Ovary (tissue), 9 donors: ENCODE measurements around the gene PLEKHO2. TPM values are rescaled to one million over a fixed set of nuclear protein-coding genes. Genes with fewer than 3 reads are reported as not detected.

ENCODE experiments used
- DNase-seq, 5 donors: peaks; one replicate each; pipeline ENCODE4 v3.0.0-alpha.2; 2019 to 2020
- H3K27ac ChIP-seq, 2 donors: fragments of 200-600 bp; one replicate each; pipeline versions ENCODE4 v1.5.1 to v1.8.0; 2019 to 2022
- H3K27me3 ChIP-seq: fragments of 200-600 bp; one replicate; pipeline ENCODE4 v1.8.0; 2022
- H3K36me3 ChIP-seq: fragments of 200-600 bp; sonication (generic); one replicate; pipeline ENCODE4 v1.5.1; 2019
- H3K4me1 ChIP-seq: one replicate; pipeline ENCODE4 v1.8.1; 2013; ENCODE audit warnings: mild to moderate bottlenecking, moderate library complexity; ENCODE audit not compliant: insufficient read depth
- H3K4me3 ChIP-seq: fragments of 200-600 bp; sonication (generic); one replicate; pipeline ENCODE4 v1.5.1; 2017
- H3K9me3 ChIP-seq, 2 donors: fragments of 200-600 bp in 1 of 2; sonication (generic) in 1 of 2; one replicate each; pipeline versions ENCODE4 v1.5.1 to v1.8.1; 2013 to 2019; ENCODE audit warnings: mild to moderate bottlenecking in 1 of 2, moderate library complexity in 1 of 2
- CTCF ChIP-seq, 3 donors: fragments of 450-650 bp in 2 of 3; fragments of 200-600 bp in 1 of 3; IDR thresholded peaks; one replicate each; pipeline versions ENCODE4 v1.5.1 to v1.8.0; 2016 to 2022; ENCODE audit warnings: antibody characterized with exemption in 3 of 3, mild to moderate bottlenecking in 1 of 3
- EP300 ChIP-seq: sonication (generic); formaldehyde crosslinking; IDR thresholded peaks from one replicate; pipeline ENCODE4 v1.6.1; 2017; ENCODE audit warnings: antibody characterized with exemption
- POLR2A ChIP-seq: fragments of 450-650 bp; IDR thresholded peaks from one replicate; pipeline ENCODE4 v1.6.1; 2017; ENCODE audit warnings: antibody characterized with exemption, mild to moderate bottlenecking, moderate library complexity
- WGBS, 3 donors: extraction: QIAGEN DNeasy Blood & Tissue Kit in 1 of 3; methylation state at CpG; one replicate each; pipeline versions ENCODE4 v1.1.5 to v1.1.7; 2013 to 2017; 5-methylcytosine and 5-hydroxymethylcytosine counted together
- intact Hi-C, 4 donors: fragments of 100-400 bp; cut with DNase I; formaldehyde crosslinking; loops; one replicate each; pipeline versions ENCODE4 v1.11.0 to v1.15.1; 2022 to 2023
- polyA plus RNA-seq, 2 donors: library from polyadenylated mRNA; stranded (reverse); fragments of 200-250 nt in 1 of 2; fragments of 350-450 nt in 1 of 2; fragmentation: Illumina TruSeq in 1 of 2; extraction: RNeasy Lipid Tissue Mini Kit (QIAGEN cat#74804) in 1 of 2; gene quantifications; one replicate each; pipeline ENCODE4 v1.2.3, GENCODE V29; 2013 to 2014
- total RNA-seq, 7 donors: library from RNA; depleted of rRNA in 2 of 7; stranded (reverse); fragments of >200 nt in 2 of 7; fragmentation: NEBNext Ultra II Directional in 3 of 7; extraction: Animal tissue kit (Norgen Biotek cat#: 25700) in 3 of 7; gene quantifications; one replicate each; pipeline versions ENCODE4 v1.1.0 to v1.2.4, GENCODE V29; 2016 to 2023
- donor health status: DM: no; HTN: no; CAD: no; lungs with moderate emphysema.
- donor health status: DM: no; HTN: no; CAD: no.
- donor health status: Bipolar disorder and iron deficiency.
- donor health status: DM: yes; HTN: yes; CAD: no.
- donor health status: DM: no; HTN: no; CAD: no.
- donor health status: DM: yes; HTN: yes; CAD: no.

Gene PLEKHO2
- total and polyA plus RNA-seq, 9 donors: 12.6 to 42.7 (median 27.5) TPM

GRCh38 chr15:64858021-64858575 lies 16.4 kb downstream of the PLEKHO2 start:
- intact Hi-C loops: no loop called here
- TF ChIP-seq EP300: no peak
- TF ChIP-seq POLR2A: no peak
- TF ChIP-seq CTCF (IDR thresholded peaks at IDR 0.05): no peak
- H3K27ac ChIP-seq: peak overlapping the region; percentile 5 to 54
- H3K36me3 ChIP-seq: no peaks in the 10 kb centered on the region
- no peaks in the 10 kb centered on the region for H3K27me3 ChIP-seq
- WGBS, 3 donors: 43 to 57% (median 43%) methylated on average over 6 of the region's 6 CpGs
- no peak for DNase-seq
- H3K4me1 ChIP-seq: peaks cover 27% of the 10 kb centered on the region
- H3K4me3 ChIP-seq: no peak overlapping the region
- no peaks in the 10 kb centered on the region for H3K9me3 ChIP-seq

DNA sequence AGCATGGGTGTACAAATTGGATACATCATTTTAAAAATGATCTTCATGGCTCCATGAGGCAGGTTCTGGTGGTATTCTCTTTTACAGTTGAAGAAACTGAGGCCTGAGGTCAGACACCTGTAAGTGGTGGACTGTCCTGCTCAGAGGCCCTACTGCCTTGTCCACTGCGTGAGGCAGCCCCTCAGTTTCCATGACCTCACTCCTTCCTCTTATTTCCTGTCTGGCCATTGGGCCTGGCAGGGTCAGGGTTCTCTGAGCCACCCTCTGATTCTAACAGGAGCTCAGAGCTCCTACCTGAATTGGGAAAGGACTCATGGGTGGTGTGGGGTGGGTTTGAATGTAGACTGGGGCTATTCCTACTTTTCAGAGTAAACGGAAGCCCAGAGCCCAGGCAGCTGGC lies 17.5 kb downstream of the PLEKHO2 start:
- Histone ChIP-seq H3K9me3 (no peaks in the 10 kb centered on the region), H3K36me3 (no peaks in the 10 kb centered on the region), H3K27me3 (no peaks in the 10 kb centered on the region), H3K27ac (no peak overlapping the region), H3K4me3 (no peak overlapping the region), H3K4me1 (peaks cover 26% of the 10 kb centered on the region)
- no peak for DNase-seq
- intact Hi-C loops: no loop called here
- 83 to 88% (median 88%) methylated on average over 2 of the region's 2 CpGs for WGBS, 3 donors
- TF ChIP-seq EP300 (no peak), POLR2A (no peak), CTCF (IDR thresholded peaks at IDR 0.05) (no peak)

DNA sequence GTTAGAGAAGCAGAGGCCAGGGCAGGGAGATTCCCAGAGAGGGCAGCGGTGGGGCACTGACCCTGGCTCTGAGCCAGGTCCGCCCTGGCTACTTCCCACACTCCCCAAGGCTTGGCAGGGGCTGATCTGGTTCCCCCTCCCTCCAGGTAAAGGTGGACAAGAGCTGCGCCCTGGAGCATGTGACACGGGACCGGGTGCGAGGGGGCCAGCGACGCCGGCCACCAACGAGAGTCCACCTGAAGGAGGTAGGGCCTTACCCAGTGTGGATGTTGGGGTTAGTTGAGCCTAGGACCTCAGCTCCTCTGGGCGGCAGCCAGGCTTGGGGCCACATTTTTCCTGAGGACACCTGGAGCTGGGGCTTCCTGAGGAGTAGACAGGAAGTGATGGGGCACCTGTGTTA lies 19.6 kb downstream of the PLEKHO2 start:
- no peak overlapping the region for H3K27ac ChIP-seq
- intact Hi-C loops: no loop called here
- WGBS, 3 donors: 90 to 95% (median 91%) methylated on average over 11 of the region's 11 CpGs
- no peaks in the 10 kb centered on the region for H3K36me3 ChIP-seq
- no peak for DNase-seq
- H3K27me3 ChIP-seq: no peaks in the 10 kb centered on the region
- no peak overlapping the region for H3K4me3 ChIP-seq
- H3K4me1 ChIP-seq: peaks cover 33% of the 10 kb centered on the region
- TF ChIP-seq POLR2A: no peak
- TF ChIP-seq EP300: no peak
- TF ChIP-seq CTCF (IDR thresholded peaks at IDR 0.05): no peak
- no peaks in the 10 kb centered on the region for H3K9me3 ChIP-seq

DNA sequence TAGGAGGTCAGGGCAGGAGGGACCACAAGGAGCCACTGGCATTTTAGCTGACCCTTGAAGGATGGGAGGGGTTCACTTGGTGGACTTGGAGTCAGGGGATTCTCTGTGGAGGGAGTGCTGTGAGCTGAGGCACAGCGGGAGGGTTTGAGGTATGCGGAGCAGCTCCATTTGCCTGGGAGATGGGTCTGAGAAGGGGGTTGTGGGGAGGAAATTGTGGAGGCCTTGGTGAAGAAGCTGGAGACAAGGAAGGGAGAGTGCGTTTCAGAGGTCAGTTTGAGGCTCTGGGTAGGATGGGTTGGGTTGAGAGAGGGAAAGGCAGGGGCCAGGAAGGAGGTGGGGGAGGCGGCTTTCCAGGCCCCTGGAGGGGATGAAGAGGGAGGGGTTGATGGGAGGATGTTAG lies 20.2 kb downstream of the PLEKHO2 start:
- WGBS, 3 donors: 86 to 87% (median 86%) methylated on average over 4 of the region's 4 CpGs

More for the DNA sequence above, 20.2 kb downstream of the PLEKHO2 start:
- no peak for DNase-seq
- intact Hi-C loops: no loop called here
- no peaks in the 10 kb centered on the region for H3K9me3 ChIP-seq
- no peak overlapping the region for H3K4me3 ChIP-seq
- no peak overlapping the region for H3K27ac ChIP-seq
- no peak for TF ChIP-seq POLR2A
- no peak for TF ChIP-seq EP300
- no peak for TF ChIP-seq CTCF (IDR thresholded peaks at IDR 0.05)
- H3K4me1 ChIP-seq: peaks cover 31% of the 10 kb centered on the region
- H3K27me3 ChIP-seq: no peaks in the 10 kb centered on the region
- H3K36me3 ChIP-seq: no peaks in the 10 kb centered on the region
